HUES6 (cell line): ENCODE data around the gene MTA2.
"Not testable (repeated sequence)": the region's sequence is repeated elsewhere in the genome, so short reads cannot be mapped to it uniquely, and the experiment has no call there.

Experiments
- H3K27ac ChIP-seq: 2 replicates; pipeline ENCODE4 v1.7.0; 2013; ENCODE audit warnings: low read depth, mild to moderate bottlenecking, low read length, inconsistent platforms
- H3K27me3 ChIP-seq: 2 replicates; pipeline ENCODE4 v1.6.1; 2013; ENCODE audit warnings: low read length; ENCODE audit not compliant: control insufficient read depth, insufficient read depth
- H3K36me3 ChIP-seq: 2 replicates; pipeline ENCODE4 v1.6.1; 2013; ENCODE audit warnings: low read length; ENCODE audit not compliant: control insufficient read depth, insufficient read depth
- H3K4me1 ChIP-seq: 2 replicates; pipeline ENCODE4 v1.6.1; 2013; ENCODE audit warnings: low read length; ENCODE audit not compliant: control insufficient read depth, insufficient read depth
- H3K4me3 ChIP-seq: 2 replicates; pipeline ENCODE4 v1.5.1; 2013; ENCODE audit warnings: low read depth, low read length
- H3K9ac ChIP-seq: one replicate; pipeline ENCODE4 v1.6.1; 2013; ENCODE audit warnings: mild to moderate bottlenecking, low read length
- H3K9me3 ChIP-seq: 2 replicates; pipeline ENCODE4 v1.6.1; 2013; ENCODE audit warnings: low read depth, low read length; ENCODE audit not compliant: control insufficient read depth, insufficient read depth

The MTA2 gene

GRCh38 chr11:62601372-62602140, at the start of gene MTA2:
MTA2 (minus strand) TSS chr11:62601865; CDS start chr11:62601450, 415 bp downstream.
- Histone ChIP-seq H3K36me3 (peaks cover 21% of the 10 kb centered on the region), H3K4me1 (peaks cover 23% of the 10 kb centered on the region), H3K9me3 (no peaks in the 10 kb centered on the region), H3K27me3 (peaks cover 18% of the 10 kb centered on the region), H3K9ac (peak within 1 kb of the TSS; percentile 97), H3K27ac (peak within 1 kb of the TSS; percentile 96), H3K4me3 (peak within 1 kb of the TSS; percentile 86)

- H3K36me3 ChIP-seq = peaks cover 25% of the 10 kb centered on the region
- H3K27me3 ChIP-seq, H3K4me3 ChIP-seq, H3K27ac ChIP-seq, H3K9me3 ChIP-seq, H3K9ac ChIP-seq, H3K4me1 ChIP-seq: not testable (repeated sequence)
Measured at GRCh38 chr11:62650283-62650682, 48.6 kb upstream of the MTA2 start.

GRCh38 chr11:62649486-62649885, 47.8 kb upstream of the MTA2 start:
- Histone ChIP-seq H3K9ac (no peak overlapping the region), H3K9me3 (no peaks in the 10 kb centered on the region), H3K27me3 (no peaks in the 10 kb centered on the region), H3K4me3 (no peak overlapping the region), H3K36me3 (peaks cover 31% of the 10 kb centered on the region), H3K4me1 (peaks cover 10% of the 10 kb centered on the region), H3K27ac (no peak overlapping the region)

GRCh38 chr11:62648967-62649364, 47.3 kb upstream of the MTA2 start:
- no peak overlapping the region for H3K27ac ChIP-seq
- H3K36me3 ChIP-seq = peaks cover 36% of the 10 kb centered on the region
- no peaks in the 10 kb centered on the region for H3K27me3 ChIP-seq

GRCh38 chr11:62648185-62648966, 46.7 kb upstream of the MTA2 start:
- Histone ChIP-seq H3K4me3 (no peak overlapping the region), H3K36me3 (peaks cover 41% of the 10 kb centered on the region), H3K4me1 (peaks cover 10% of the 10 kb centered on the region), H3K27ac (no peak overlapping the region), H3K9me3 (no peaks in the 10 kb centered on the region), H3K9ac (no peak overlapping the region), H3K27me3 (no peaks in the 10 kb centered on the region)

More at GRCh38 chr11:62648967-62649364, 47.3 kb upstream of the MTA2 start:
- H3K9ac ChIP-seq = no peak overlapping the region
- H3K9me3 ChIP-seq = no peaks in the 10 kb centered on the region
- no peak overlapping the region for H3K4me3 ChIP-seq
- H3K4me1 ChIP-seq = peaks cover 10% of the 10 kb centered on the region

- Histone ChIP-seq H3K4me1 (peaks cover 10% of the 10 kb centered on the region), H3K9ac (peak overlapping the region; percentile 38), H3K36me3 (peaks cover 47% of the 10 kb centered on the region), H3K27me3 (no peaks in the 10 kb centered on the region), H3K4me3 (no peak overlapping the region), H3K27ac (no peak overlapping the region), H3K9me3 (no peaks in the 10 kb centered on the region)
Measured at GRCh38 chr11:62647609-62648005, 45.9 kb upstream of the MTA2 start.

GRCh38 chr11:62646825-62647608, 45.4 kb upstream of the MTA2 start:
- Histone ChIP-seq H3K36me3 (peaks cover 49% of the 10 kb centered on the region), H3K27me3 (no peaks in the 10 kb centered on the region), H3K9ac (peak overlapping the region; percentile 38), H3K9me3 (no peaks in the 10 kb centered on the region), H3K27ac (no peak overlapping the region), H3K4me3 (peak overlapping the region; percentile 35), H3K4me1 (peaks cover 10% of the 10 kb centered on the region)

GRCh38 chr11:62645946-62646824, 44.5 kb upstream of the MTA2 start, which contains the start of gene GANAB:
GANAB (minus strand) TSS chr11:62646613; CDS start chr11:62646599, 14 bp downstream.
- Histone ChIP-seq H3K4me1 (peaks cover 10% of the 10 kb centered on the region), H3K9me3 (no peaks in the 10 kb centered on the region), H3K36me3 (peaks cover 49% of the 10 kb centered on the region), H3K4me3 (peak within 1 kb of the TSS; percentile 96), H3K27ac (peak within 1 kb of the TSS; percentile 99), H3K9ac (peak within 1 kb of the TSS; percentile 99), H3K27me3 (no peaks in the 10 kb centered on the region)

- Histone ChIP-seq H3K27me3 (no peaks in the 10 kb centered on the region), H3K36me3 (peaks cover 49% of the 10 kb centered on the region), H3K4me1 (peaks cover 10% of the 10 kb centered on the region), H3K9ac (peak overlapping the region; percentile 99), H3K4me3 (peak overlapping the region; percentile 96), H3K27ac (peak overlapping the region; percentile 99; the same call in 1 of the 2 replicates), H3K9me3 (no peaks in the 10 kb centered on the region)
Measured at GRCh38 chr11:62645671-62645945, 43.9 kb upstream of the MTA2 start.

- H3K27me3 ChIP-seq = no peaks in the 10 kb centered on the region
- H3K36me3 ChIP-seq = peaks cover 48% of the 10 kb centered on the region
- no peak overlapping the region for H3K4me3 ChIP-seq
- no peak overlapping the region for H3K9ac ChIP-seq
- H3K27ac ChIP-seq = no peak overlapping the region
- no peaks in the 10 kb centered on the region for H3K9me3 ChIP-seq
- H3K4me1 ChIP-seq = peaks cover 10% of the 10 kb centered on the region
Measured at GRCh38 chr11:62644220-62644619, 42.6 kb upstream of the MTA2 start.
